ENCODE results near the gene NEGR1.

The NEGR1 gene

DNA sequence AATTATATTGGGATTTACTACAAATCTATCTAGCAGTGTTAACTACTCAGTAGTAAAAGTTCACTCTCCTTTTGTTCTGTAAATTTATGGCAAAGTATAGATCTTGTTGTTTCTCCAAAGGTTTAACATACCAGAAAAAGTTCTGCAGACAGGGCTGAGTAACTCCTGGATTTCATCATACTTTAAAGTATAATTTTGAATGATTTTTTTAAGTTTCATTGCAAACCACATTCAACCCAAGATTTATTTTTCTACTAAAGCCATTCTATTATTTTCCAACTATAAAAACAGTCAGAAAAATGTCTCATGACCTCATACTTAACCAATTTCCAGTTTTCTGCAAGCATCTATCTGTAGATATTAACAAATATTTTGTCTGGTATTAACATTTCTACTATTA, 615.7 kb downstream of the NEGR1 start:
- no peak for DNase-seq

DNA sequence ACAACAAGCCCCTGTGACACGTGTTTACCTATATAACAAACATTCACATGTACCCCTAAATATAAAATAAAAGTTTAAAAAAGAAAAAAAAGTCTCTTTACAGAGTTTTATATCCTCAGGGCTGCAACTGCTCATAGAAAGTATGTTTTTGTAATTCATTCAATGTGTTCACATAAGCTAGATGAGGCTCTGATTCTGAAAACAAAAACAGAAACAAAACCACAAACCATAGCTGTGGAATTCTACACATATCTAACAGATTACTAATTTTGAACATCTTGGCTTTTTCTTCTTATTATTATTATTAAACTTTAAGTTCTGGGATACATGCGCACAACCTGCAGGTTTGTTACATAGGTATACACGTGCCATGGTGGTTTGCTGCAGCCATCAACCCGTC, 621.9 kb downstream of the NEGR1 start:
- DNase-seq: no peak

DNA sequence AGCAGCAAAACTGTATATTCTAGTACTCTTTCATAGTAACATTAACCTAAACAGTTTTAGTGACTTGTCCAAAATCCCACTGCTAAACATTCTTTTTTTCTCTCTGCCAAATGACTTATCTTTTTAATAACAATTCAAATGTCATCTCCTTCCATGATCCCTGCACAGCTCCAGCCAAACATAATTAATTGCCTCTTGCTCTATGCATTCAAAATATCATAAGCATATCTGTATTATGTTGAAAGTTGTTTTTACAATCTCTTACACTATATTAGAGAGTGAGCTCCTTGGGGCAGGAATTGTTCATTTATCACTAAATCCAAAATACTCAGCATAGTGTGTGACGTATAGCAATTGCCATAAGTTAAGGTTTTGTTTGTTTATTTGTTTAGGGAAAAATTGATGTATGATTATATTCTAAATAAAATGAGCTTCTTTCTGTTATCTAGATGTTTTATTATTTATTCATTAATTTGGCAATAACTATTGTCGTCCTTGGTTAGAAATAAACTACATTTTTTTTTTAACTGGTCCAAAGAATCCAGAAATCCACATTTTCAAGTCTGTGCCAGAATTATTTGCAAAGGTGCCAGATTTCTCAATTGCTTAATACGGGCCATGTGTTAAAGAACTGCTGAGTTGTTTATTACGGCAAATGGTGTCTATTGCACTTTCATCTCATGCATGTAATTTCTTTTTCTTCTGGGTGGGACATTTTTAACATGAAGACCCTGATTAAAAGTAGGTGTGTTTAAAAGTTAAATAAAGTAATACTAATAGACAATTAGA, 624.3 kb downstream of the NEGR1 start:
- DNase-seq: no peak

DNA sequence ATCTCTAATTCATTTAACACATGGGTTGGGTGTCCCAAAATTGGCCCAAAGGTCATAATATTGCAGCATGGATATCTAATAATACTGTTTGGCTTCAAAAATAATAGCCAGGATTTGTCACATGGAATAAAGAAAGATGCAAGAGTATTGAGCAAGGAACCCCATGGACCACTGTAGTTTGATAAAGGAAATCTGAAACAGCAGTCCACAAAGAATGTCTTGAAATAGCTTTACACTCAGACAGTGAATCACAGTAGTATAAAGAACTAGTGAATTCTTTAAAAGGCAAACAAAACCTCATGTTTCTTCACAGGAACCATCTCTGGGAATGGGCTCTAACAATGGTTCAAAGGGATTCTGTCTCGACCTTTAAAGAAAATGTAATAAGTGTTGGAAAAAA, 625.4 kb downstream of the NEGR1 start:
- no peak for DNase-seq

DNA sequence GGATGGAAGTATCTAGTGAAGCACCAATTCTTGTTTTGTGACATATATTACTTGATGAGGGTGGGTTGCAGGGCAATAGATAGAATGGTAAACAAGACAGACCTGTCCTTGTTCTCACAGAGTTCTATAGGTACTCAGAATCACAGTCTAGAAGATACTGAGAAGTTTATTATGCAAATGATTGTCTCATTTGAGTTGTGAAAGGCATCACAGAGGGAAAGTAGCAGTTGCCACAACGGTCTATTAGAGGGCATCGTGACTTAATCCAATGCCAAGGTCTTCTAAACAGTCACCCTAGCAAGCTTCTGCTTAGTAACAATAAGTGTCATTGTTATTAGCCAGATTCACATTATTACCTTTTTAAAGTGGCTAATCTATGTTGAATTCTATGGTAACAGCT, 626.7 kb downstream of the NEGR1 start:
- no peak for DNase-seq

DNA sequence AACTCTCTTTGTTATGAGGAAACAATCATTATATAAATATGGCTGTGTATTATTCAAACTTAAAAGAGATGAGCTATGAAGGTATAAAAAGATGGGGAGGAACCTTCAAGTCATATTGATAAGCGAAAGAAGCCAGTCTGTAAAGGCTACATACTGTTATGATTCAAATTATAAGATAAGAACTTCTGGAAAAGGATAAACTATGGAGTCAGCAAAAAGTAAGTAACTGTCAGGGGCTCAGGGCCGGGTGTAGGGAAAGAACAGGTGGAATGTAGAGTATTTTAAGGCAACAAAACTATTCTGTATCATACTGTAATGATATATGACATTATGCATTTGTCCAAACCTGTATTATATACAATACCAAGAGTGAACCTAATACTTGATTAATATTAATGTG, 628.4 kb downstream of the NEGR1 start:
- no peak for DNase-seq

DNA sequence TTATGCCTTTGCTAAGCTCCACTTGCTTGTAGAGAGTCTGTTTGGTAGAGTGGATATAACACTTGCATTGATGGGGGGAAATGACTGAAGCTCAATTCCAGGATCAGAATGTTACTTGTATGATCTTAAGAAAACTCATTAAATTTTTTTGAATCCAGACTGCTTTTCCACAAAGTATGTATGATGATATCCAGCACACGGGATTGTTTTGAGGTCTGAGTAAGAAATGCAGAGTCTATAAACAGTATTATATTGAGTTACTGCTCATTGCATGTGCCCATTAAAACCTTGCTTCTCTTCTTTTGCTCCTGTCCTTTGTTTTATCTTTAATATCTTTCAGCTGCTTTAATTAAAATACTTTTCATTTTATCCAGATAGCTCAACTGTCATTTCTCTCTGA, 631.1 kb downstream of the NEGR1 start:
- DNase-seq: no peak

DNA sequence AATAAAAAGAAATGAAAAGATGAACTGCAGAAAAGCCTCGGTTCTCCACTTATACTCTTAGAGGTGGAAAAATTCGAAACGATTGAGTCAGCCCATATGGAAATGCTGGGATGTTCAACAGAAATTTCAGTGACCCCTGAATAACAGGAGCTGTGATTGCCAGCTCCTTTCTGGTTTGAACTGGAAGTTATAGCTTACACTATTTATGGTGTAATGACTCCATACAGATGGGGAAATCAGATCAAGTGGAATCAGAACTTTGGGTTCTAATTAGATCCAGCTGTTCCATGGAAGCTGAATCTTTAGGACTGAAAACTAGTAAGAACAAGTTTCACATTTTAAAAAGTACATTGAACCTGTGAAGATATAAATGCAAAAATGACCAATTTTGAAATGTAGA, 632.2 kb downstream of the NEGR1 start:
- no peak for DNase-seq

DNA sequence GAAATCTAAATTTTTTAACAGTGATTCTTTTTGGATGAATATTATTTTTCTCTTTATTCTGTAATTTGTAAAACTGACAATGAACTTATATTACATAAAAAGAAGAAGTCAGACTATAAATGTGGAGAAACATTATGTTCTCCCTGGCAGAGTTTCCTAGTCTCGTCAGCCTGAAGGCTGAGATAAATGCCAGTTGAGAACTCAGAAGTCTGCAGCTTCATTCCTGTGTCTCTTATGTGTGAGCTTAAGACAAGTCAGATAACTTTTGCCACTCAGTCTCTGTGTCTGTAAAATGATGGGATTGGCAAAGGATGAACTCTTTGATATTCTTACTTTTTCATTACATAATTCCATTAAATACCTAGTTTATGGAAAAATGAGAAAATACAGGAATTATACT, 632.7 kb downstream of the NEGR1 start:
- no peak for DNase-seq

DNA sequence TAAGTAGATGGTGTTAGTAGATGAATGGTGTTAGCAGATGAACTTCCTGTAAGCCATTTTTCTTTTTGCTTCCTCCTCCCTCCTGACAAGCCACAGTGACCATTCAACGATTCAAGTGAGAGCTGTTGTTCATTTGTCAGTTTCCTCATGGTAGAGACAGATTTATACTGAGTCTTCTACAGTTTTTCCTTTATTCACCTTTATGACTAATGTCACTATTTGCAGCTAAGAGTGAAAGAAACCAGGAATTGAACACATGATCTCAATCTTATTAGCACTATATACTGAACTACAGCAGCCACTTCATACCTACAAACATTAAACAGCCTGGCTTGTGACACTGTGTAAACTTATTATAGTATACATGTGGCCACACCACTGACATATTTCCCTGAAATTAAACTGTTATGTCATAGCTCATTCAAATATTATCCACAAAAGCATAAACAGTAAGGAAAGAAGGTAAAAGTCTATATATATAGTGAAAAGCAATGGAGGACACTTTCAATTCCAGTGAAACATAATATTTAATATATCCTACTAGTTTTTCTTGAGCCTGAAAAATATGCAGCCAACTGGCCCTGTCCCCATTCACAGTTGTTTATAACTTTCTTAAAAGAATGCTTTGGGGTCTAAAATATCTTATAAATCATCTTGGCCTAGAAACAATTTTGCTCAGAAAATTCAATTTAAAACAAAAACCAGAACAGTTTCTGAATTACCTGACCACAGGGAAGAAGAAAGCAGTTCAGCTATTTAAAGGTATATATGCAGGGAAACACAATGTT, 634.6 kb downstream of the NEGR1 start:
- no peak for DNase-seq

DNA sequence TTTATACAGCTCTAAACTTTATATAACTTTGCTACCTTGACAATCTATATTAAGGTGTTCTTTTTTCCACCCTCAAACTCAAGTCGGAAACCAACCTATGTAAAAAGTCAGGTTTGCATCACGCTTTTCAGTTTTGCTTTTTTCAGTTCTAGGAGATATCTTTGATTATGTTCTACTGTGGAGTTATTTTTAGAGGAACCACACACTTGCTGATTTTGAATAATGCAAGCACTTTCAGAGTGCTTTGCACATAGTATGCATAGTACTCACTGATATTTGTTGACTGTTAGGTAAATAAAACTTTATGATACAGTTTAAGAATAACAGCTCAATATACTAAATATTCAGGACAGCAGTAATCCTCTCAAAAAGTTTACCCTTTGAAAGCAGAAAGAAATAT, 637.3 kb downstream of the NEGR1 start:
- no peak for DNase-seq

DNA sequence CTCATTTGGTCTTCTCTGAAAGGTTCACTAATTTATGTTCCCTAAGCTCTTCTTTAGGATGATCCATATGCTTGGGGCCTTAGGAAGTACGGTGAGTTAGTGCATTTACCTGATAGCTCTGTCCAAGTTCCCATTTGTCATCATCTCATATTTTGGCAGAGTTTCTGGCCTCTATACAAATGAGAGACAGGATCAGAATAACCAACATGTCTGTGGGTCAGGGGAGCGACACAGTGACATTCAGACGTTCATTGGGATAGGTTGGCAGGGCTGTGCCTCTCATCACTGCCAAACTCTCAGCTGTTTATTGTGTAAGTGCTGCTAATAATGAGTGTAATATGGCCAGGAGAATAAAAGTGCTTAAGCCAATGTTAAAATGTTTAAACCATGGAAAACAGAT, 640.4 kb downstream of the NEGR1 start:
- DNase-seq: no peak

DNA sequence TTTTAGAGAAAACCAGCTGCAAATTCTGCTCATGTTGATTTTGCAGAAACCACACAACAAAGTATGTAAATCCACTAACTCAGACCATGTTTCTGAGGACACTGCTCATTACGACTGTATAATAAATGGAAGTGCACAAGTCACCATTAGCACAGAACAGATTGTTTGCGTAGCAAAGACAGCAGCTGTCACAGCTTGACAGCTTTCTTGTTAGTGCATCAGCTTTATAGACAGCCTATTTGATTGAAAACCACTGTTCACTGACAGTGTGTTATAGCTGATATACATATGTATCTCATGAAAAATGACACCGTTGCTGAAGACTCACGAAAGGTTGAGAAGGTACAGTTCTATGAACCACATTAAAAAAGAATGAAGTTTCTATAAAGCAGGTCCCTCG, 641.3 kb downstream of the NEGR1 start:
- no peak for DNase-seq

DNA sequence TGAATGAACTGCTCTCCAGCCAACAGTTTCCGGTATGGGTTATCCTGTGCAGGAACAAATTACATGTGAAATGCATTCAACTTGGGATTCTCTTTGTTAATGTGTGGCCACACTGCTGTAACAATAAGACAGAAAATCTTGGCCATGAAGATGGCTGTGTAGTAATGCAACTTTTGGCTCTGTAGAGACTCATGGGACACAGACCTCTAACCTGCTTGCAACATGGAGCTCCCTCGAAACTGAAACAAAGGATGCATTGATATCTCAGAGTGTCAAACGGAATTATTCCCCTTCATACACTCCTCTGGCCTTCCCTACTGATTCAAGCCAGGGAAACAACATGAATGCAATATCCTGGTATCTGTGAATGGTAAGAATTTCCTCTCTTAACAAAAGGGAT, 642.2 kb downstream of the NEGR1 start:
- no peak for DNase-seq

DNA sequence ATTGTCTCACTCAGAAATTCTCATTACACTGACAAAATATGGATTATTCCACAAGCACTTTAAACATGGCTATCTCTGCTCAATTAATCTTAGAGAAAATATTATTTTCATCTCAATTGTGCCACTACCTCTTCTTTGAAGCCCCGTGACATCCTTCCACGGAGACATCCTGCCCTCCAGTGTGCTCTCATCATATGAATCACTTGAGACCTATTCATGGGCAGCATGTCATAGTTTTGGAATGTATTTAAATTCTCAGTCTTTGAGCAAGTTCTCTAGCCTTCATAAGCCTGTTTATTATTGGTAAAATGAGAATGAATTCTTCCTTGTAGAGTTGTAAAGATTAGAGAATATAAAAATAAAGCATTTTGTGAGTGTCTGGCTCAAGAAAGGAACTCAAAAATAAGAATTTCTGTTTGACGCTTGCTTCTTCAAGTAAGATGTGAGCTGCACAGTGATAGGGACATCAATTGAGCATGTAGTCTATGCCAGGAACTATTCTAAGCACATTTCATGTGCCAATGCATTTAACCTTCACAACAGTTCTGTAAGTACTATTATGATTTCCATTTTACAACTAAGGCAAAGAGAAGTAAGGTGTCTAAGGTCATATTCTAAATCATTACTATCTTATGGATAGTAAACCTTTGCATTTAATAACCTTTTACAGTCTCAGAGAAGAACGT, 644.1 kb downstream of the NEGR1 start:
- DNase-seq: no peak

DNA sequence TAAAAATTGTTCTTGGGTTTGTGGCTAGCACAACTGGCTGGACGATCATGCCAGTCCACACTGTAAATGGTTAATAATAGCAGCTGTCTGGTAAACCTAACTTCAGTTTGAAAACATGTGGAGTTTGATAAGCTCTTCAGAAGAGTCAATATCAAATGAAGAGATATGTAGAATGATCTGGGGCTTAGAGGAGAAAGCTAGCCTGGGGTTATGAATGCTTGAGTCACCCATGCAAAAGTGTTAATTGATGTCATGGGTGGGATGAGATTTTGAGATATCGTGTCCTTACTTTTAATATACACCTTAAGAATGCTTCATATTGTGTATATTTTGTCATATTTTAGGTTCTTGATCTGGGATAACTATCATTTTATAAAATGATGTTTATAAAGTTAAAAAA, 646.8 kb downstream of the NEGR1 start:
- DNase-seq: no peak

DNA sequence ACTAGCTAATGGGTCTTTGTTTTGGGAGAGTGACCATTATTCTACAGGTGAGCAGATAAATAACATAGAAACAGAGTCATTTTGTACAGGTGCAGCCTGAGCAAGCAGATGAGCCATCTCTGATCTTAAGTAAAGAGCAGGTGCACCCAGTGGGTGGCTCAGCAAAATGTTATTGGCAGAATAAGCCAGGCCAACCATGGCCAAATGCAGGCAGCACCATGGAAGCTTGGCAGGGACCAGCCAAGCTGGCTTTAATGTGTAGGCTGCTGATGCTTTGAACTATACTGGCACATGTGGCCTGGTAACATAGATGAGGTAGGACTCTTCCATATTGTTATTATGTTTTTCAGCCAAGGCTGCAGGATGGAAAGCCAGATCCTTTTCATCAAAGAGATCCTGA, 648.2 kb downstream of the NEGR1 start:
- DNase-seq: no peak

DNA sequence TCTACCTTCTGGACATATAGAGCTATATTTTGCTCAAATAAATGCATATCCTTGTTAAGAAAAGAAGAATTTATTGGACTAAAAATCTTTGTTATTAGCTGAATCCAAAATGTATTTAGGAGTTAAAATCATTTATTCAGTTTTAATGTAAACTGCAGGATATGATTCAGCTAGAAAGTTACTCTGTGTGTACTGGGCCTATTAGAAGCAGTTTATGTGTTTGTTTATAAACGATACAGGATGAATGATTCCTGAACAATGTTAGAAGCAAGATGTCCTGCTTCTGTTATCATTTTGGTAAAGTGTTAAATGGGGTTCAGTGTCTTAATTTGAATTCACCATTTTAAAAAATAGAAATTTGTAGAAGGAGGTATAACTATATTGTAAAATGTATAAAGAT, 652.3 kb downstream of the NEGR1 start:
- DNase-seq: no peak

DNA sequence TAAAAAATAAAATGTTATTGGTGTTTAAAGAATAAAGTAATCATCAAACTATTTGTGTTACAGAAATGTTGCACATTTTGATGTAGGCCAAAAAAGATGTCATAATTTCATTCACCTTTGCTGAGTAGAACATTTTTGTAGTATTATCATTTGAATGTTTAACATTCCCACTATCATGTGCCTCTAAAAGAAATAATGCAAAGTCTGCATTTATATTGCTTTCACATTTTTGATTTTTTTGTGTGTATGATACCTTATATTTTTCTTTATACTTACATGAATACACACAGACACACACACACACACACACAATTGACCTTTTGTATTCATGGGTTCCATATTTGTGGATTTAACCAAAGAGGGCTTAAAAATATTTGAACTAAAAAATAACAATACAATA, 657.3 kb downstream of the NEGR1 start:
- no peak for DNase-seq

DNA sequence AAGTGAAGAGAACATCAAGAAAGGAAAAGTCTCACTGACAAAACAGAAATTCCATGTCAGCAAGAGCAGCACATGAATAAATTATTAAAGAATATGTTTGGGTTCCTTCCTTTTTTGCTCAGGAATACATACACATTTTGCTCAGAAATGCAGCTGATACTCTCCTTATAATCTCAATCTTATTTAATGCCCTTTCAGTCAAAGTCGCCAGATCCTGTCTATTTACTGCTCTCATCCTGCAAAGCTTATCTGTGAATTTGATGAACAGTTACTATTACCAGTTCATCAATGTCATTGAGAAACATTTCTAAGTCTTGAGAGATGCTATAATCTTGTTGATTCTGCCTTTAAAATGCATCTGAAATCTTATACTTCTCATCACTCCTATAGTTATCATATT, 658.5 kb downstream of the NEGR1 start:
- DNase-seq: no peak

DNA sequence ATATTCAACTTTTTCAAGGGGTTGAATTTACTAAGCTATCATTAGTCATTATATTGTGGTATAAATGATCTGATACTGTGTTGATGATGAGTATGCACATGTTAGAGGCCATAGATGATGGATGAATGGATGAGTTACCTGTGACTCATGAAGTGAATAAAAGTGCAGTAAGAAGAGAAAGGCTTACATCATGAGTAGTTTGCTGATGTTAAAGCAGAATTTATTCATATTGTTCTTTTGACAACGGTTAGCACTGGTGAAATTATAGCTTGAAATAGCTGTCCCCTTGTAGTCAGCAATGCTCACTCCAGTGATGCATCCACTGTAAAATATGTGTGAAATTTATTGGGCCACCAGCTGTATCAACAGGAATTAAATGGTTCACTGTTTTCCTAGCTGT, 660.6 kb downstream of the NEGR1 start:
- DNase-seq: no peak

DNA sequence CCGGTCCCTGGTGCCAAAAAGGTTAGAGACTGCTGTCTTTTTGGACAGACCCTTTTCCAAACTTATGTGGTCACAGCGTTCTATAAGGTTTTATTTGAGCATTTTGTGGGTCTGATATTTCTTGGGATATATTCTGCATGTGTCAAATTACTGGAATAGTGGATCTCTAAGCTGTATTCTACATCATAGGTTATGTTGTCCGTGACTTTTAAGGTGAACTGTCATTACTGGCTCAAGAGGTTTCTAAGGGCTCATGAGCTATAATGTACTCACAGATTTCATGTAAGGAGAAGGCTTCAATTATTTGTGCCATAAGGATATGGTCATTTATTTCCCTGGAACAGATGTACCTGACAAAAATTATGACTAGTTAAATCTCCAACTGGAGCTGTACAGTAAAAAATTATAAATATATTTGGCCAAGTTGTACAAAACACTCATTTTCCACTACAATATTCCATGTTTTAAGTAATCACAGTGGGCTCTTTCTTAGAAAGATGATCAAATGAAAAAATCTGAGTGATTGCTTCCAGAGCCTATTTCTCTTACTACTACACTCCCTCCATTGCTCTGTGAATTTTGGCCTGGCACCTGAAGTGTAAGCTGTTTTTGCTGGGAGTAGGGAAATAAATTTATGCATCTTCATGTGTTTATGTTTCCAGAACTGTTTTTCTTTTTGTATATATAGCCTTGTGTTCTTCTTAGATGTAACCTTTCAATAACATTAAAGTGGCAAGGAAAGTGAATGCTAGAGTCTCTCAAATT, 663.4 kb downstream of the NEGR1 start:
- DNase-seq: no peak

DNA sequence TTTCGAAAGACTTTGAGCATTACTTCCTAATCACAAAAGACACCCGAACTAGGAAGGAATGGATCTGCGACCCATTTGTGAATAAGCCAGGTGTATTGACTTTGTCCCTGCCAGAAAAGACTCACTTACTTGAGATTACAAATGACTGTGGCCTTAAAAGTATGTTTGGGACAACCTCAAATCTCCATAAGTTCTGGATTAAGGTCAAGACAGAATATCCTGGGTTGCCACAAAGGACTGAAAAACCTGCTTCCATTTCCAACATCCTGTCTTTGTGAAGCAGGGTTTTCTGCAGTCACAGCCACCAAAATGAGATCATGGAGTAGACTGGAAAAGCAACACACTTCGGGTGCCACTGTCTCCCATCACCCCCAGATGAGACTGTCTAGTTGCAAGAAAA, 664.1 kb downstream of the NEGR1 start:
- DNase-seq: no peak

Measured in activated CD4-positive, CD25-positive, alpha-beta regulatory T cell treated with anti-CD3 and anti-CD28 coated beads, Interleukin-2, amount 50 U/mL, for 72 hours (primary cell).